ENCODE data around the gene SLC25A42.
"Not testable (repeated sequence)": the region's sequence is repeated elsewhere in the genome, so short reads cannot be mapped to it uniquely, and the experiment has no call there.

SLC25A42 gene, protein sequence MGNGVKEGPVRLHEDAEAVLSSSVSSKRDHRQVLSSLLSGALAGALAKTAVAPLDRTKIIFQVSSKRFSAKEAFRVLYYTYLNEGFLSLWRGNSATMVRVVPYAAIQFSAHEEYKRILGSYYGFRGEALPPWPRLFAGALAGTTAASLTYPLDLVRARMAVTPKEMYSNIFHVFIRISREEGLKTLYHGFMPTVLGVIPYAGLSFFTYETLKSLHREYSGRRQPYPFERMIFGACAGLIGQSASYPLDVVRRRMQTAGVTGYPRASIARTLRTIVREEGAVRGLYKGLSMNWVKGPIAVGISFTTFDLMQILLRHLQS

GRCh38 chr19:19063183-19064097 lies at the start of gene SLC25A42:
SLC25A42 (plus strand) TSS chr19:19063994; CDS start chr19:19096125, 32,131 bp downstream.
- peak; percentile 99 for DNase-seq (ENCODE audit: low read depth in 2 of 2)

DNA sequence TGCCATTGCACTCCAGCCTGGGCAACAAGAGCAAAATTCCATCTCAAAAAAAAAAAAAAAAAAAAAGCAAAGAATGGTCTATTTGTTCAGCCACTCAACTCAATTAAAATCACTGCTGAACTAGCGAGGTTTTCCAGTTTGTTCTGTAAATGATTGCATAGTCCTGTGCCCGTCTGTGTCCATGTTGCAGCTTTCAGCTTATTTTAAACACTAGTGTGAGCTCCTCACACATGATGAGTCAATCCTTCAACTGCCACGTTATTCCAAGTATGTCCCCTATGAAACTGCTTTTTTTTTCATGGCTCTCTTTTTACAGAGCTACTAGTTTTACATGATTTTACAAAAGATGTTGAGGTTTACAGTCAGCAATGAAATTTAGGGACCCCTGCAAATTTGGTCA lies 42.7 kb upstream of the SLC25A42 start:
- no peak for DNase-seq (ENCODE audit: low read depth in 2 of 2)

DNA sequence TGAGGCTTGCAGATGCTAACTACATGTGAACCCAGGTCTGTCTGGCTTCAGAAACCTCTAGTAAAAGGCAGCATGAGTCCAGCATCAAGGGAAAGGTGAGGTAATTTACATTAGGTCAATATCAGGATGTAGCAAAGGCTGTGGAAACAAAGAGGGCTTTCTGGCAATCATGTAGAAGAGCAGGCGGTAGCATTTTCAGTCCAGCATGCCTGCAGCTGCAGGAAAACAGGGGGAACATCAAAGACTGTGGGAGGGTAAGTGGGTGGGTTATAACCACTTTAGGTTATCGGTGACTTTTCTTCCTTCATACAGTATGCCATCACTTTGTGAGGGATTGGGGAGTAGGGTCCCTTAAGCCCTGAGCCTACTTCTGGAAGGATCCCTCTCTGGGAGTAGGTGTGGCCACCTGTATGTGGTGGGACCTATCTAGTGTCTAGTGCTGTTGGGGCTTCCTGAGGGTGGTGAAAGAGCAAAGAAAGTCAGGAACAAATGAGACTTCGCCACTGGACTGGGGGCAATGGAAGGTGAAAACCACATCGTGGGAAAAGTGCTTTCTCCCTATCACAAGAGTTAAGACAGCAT lies 41.3 kb upstream of the SLC25A42 start:
- no peak for DNase-seq (ENCODE audit: low read depth in 2 of 2)

DNA sequence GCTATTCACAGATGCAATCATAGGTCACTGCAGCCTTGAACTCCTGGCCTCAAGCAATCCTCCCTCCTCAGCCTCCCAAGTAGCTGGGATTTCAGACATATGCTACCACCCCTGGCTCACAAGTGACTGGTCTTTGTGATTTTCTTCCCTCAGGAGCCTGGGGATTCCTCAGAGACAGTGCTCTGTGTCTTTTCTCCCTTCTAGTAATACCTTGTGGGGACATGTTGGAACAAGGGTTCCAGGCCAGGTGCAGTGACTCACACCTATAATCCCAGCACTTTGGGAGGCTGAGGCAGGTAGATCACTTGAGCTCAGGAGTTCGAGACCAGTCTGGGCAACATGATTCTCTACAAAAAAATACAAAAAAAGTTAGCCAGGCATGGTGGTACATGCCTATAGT lies 40.4 kb upstream of the SLC25A42 start:
- DNase-seq (ENCODE audit: low read depth in 2 of 2), result not testable (repeated sequence)

DNA sequence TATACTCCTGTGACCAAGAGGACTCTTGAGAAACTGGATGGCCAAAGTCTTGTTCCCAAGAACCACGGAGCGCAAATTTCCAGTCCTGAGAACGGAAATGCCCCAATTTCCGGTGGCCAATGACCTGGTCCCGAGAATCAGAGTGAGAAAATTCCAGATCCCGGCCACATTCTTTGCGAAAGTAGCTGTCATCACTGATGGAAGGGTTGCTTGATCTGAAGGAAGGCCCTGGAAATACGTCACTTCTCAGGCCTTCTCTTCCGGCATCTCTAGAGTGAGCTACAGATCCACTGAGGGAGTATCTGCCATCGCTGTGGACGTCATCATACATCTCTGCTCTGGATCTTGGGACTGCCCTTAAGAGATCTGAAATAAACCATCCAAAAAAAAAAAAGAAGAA lies 37.9 kb upstream of the SLC25A42 start:
- no peak for DNase-seq (ENCODE audit: low read depth in 2 of 2)

- no peak for DNase-seq (ENCODE audit: low read depth in 2 of 2)
Measured at GRCh38 chr19:19026299-19026971, 37.4 kb upstream of the SLC25A42 start.

- DNase-seq (ENCODE audit: low read depth in 2 of 2), result no peak
Measured at GRCh38 chr19:19027228-19027627, 36.6 kb upstream of the SLC25A42 start.

DNA sequence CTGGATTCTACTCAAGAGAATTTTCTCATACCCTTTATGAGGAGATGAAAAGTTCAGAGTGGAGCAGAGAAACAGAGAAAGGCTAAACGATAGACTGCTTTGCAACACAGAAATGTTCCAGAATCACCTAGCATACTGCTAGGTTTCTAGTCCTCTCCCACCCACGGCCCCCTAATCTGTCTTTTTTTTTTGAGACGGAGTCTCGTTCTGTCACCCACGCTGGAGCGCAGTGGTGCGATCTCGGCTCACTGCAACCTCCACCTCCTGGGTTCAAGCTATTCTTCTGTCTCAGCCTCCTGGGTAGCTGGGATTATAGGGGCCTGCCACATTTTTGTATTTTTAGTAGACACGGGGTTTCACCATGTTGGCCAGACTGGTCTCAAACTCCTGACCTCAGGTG lies 35.3 kb upstream of the SLC25A42 start:
- DNase-seq (ENCODE audit: low read depth in 2 of 2), result no peak

GRCh38 chr19:19031891-19032290 lies 31.9 kb upstream of the SLC25A42 start:
- DNase-seq (ENCODE audit: low read depth in 2 of 2), result no peak

DNA sequence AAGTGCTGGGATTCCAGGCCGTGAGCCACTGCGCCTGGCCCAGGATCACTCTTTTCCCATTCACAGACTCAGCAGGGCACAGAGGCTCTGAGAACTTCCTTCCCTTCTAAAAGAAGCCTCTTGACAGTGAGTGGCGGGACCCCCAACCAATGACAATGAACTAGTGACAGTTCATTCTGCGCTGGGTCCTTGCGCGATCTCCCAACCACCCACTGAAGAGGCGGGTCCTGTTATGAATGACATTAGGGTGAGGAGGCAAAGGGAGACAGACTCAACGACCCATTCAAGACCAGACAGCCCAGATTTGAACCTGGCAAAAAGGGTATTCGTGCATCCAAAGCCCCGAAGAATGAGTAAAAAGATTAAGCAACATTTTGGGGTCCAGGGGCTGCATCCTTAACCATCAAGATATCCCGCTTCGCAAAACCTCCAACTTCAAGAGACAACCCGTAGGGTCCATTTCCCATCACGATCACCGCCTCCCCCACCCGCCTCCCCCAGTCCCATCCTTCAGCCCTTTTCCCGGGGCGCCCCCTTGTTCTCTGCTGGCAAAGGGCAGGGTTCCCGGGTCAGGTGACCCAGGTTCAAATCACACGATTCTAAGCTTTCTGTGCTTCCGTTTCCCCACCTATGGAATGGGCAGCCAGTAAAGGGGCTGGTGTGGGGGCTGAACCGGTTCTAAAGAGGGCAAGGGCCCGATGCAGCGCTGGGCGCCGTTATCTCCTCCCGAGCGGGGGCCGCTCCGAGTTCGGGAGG lies 31.2 kb upstream of the SLC25A42 start:
- DNase-seq (ENCODE audit: low read depth in 2 of 2), result peak; percentile 77 to 79

DNA sequence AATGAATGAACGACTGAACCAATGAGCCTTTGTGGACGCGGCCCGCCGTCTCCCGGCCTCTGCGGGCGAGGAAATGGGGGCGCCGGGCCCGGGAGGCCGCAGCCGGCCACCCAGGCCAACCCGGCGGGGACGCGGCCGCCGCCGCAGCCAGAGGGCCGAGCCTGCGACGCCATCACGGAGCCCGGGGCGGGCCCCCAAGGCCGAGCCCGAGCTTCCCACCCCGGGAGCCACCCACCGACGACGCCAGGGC lies 30.7 kb upstream of the SLC25A42 start:
- DNase-seq (ENCODE audit: low read depth in 2 of 2), result no peak

- peak; percentile 78 to 86 for DNase-seq (ENCODE audit: low read depth in 2 of 2)
Measured at GRCh38 chr19:19033426-19034203, 30.2 kb upstream of the SLC25A42 start, which contains the start of the genes ARMC6 and SUGP2. ARMC6 (plus strand) TSS chr19:19033603; CDS start chr19:19034210, 607 bp downstream. SUGP2 (minus strand) TSS chr19:19033517; CDS start chr19:19031071, 2,446 bp downstream.

DNA sequence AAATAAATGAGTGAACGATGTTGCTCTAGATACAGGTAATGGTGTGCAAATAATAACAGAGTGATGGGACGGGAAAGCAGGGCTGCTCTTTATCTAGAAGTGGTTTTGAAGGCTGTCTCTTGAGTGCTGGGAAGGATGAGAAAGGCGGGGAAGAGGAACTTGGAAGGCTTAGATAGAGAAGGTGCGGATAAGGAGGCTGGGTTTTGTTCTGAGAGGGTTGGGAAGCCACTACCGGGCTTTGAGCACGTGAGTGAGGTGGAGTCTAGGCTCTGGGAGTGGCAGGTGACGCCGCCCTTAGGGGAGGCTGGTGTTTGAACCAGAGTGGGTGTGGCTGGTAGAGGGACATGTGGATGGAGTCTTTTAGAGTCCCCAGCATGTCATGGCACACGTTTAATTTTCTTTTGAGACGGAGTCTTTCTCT lies 29.6 kb upstream of the SLC25A42 start:
- peak; percentile 56 to 73 for DNase-seq (ENCODE audit: low read depth in 2 of 2)

DNA sequence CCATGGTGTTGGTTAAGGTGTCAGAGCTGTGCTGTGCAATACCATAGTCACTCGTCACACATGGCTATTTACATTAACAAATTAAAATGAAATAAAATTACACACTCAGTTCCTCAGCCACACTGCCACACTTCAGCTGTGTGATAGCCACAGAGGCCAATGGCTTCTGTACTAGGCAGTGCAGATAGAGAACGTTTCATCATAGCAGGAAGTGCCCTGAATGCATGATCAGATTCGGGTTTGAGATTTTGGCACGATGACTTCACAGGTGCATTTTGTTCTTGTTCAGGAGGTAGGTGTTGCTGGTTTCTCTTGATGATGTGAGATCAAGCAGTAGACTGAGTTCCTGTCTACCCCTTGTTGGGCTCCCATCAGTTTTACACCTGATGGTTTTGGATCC lies 23.9 kb upstream of the SLC25A42 start:
- no peak for DNase-seq (ENCODE audit: low read depth in 2 of 2)

DNA sequence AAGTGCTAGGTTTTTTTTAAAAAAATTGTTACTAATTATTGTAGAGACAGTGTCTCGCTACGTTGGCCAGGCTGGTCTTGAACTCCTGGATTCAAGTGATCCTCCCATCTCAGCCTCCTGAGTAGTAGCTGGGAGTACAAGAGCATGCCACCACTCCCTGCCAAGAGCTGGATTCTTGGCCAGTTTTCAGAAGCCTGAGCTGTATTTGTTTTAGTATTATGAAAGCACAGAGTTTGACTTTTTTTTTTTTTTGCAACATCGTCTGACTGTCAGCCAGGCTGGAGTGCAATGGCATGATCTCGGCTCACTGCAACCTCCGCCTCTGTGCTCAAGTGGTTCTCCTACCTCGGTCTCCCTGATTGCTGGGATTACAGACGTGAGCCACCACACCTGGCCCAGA lies 23.4 kb upstream of the SLC25A42 start:
- no peak for DNase-seq (ENCODE audit: low read depth in 2 of 2)

- DNase-seq (ENCODE audit: low read depth in 2 of 2), result no peak
Measured at GRCh38 chr19:19042732-19043280, 21.0 kb upstream of the SLC25A42 start.

DNA sequence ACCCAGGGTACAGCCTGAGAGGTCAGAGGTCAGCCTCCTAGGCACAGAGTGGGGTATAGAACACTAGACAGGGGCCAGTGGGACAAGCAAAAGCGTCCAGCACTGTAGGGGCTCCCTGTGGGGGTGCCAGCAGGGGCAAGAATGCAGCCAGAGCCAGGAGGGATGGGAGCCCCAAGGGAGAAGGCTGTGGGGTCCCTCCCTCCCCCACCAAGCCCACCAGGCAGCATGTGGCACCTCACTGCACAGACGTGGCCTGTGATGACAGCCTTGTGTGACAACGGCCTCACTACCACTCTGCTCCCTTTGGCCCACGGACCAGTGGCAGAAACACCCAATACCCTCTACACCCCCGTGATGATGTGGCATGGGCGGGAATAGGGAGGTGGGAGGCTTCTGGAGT lies 20.3 kb upstream of the SLC25A42 start:
- DNase-seq (ENCODE audit: low read depth in 2 of 2), result no peak

DNA sequence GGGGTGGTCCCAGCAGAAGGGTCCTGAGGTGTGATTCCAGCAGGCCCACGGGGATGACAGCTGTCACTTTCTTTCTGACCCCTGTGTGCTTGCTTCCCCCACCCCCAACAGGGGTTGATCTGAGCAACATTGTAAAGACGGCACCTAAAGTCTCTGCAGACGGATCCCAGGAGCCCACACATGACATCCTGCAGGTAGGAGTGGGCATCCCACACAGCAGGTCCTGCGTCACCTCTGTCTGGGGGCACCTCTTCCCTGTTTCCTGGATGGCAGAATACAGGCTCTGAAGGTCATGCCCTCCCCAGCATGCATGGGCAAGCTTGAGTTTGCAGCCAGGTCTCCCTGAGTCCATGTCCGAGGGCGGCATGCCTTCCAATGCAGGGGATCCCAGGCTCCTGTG lies 19.9 kb upstream of the SLC25A42 start:
- no peak for DNase-seq (ENCODE audit: low read depth in 2 of 2)

- DNase-seq (ENCODE audit: low read depth in 2 of 2), result no peak
Measured at GRCh38 chr19:19049406-19049805, 14.4 kb upstream of the SLC25A42 start.

DNA sequence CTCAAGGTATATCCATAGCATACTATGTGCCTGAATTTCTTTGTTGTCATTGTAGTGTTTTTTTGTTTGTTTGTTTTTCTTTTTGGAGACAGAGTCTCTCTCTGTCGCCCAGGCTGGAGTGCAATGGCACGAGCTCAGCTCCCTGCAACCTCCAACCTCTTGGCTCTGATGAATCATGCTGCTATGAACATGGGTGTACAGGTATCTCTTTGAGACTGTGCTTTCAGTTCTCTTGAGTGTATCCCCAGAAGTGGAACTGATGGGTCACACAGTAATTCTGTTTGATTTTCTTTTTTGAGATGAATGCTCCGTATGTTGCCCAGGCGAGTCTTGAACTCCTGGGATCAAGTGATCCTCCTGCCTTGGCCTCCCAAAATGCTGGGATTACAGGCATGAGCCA lies 13.7 kb upstream of the SLC25A42 start:
- no peak for DNase-seq (ENCODE audit: low read depth in 2 of 2)
